Trophoblast cell (in vitro differentiated cells and primary cell): ENCODE results near the gene GRB14.

Experiments
- DNase-seq, 2 donors: peaks; one replicate each; pipeline ENCODE4 v3.0.0-alpha.2; 2016
- H2AFZ ChIP-seq: 2 replicates; pipeline ENCODE4 v1.6.1; 2013; ENCODE audit warnings: low read length, moderate library complexity, mild to moderate bottlenecking; ENCODE audit not compliant: insufficient read depth, poor library complexity
- H2AK5ac ChIP-seq: 2 replicates; pipeline ENCODE4 v1.6.1; 2013; ENCODE audit warnings: mild to moderate bottlenecking, low read length
- H2BK120ac ChIP-seq: 2 replicates; pipeline ENCODE4 v1.6.1; 2013; ENCODE audit warnings: low read length, mild to moderate bottlenecking, moderate library complexity; ENCODE audit not compliant: insufficient read depth, poor library complexity
- H2BK12ac ChIP-seq: 2 replicates; pipeline ENCODE4 v1.6.1; 2013; ENCODE audit warnings: mild to moderate bottlenecking, low read length, moderate library complexity
- H2BK5ac ChIP-seq: 2 replicates; pipeline ENCODE4 v1.6.1; 2013; ENCODE audit warnings: low read length, low read depth, moderate library complexity, mild to moderate bottlenecking; ENCODE audit not compliant: poor library complexity
- H3K14ac ChIP-seq: 2 replicates; pipeline ENCODE4 v1.6.1; 2013; ENCODE audit warnings: mild to moderate bottlenecking, low read length
- H3K18ac ChIP-seq: 2 replicates; pipeline ENCODE4 v1.6.1; 2013; ENCODE audit warnings: mild to moderate bottlenecking, low read length
- H3K23ac ChIP-seq: 2 replicates; pipeline ENCODE4 v1.6.1; 2013; ENCODE audit warnings: low read length
- H3K27ac ChIP-seq: 2 replicates; pipeline ENCODE4 v1.5.1; 2013; ENCODE audit warnings: low read depth, mild to moderate bottlenecking, inconsistent platforms, low read length, moderate library complexity
- H3K27me3 ChIP-seq: 2 replicates; pipeline ENCODE4 v1.6.1; 2013; ENCODE audit warnings: inconsistent platforms, mild to moderate bottlenecking, low read length, moderate library complexity; ENCODE audit not compliant: insufficient read depth
- H3K36me3 ChIP-seq, 2 experiments: 1 replicate in 1 of 2; 2 replicates in 1 of 2; pipeline ENCODE4 v1.6.1; 2013; ENCODE audit warnings: low read length in 2 of 2, mild to moderate bottlenecking in 2 of 2, moderate library complexity in 1 of 2; ENCODE audit not compliant: insufficient read depth in 2 of 2, control insufficient read depth in 1 of 2
- H3K4ac ChIP-seq: 2 replicates; pipeline ENCODE4 v1.6.1; 2013; ENCODE audit warnings: low read depth, mild to moderate bottlenecking, low read length, moderate library complexity
- H3K4me1 ChIP-seq, 2 experiments: 1 replicate in 1 of 2; 2 replicates in 1 of 2; pipeline ENCODE4 v1.6.1; 2013; ENCODE audit warnings: low read length in 2 of 2, mild to moderate bottlenecking in 2 of 2, moderate library complexity in 1 of 2; ENCODE audit not compliant: insufficient read depth in 2 of 2, control insufficient read depth in 1 of 2
- H3K4me2 ChIP-seq: 2 replicates; pipeline ENCODE4 v1.6.1; 2013; ENCODE audit warnings: inconsistent platforms, mild to moderate bottlenecking, low read length, moderate library complexity
- H3K4me3 ChIP-seq: 2 replicates; pipeline ENCODE4 v1.5.1; 2013; ENCODE audit warnings: mild to moderate bottlenecking, low read depth, low read length, inconsistent platforms
- H3K79me1 ChIP-seq: one replicate; pipeline ENCODE4 v1.6.1; 2013; ENCODE audit warnings: low read length
- H3K79me2 ChIP-seq: 2 replicates; pipeline ENCODE4 v1.6.1; 2013; ENCODE audit warnings: low read length, mild to moderate bottlenecking; ENCODE audit not compliant: control insufficient read depth, insufficient read depth, poor library complexity
- H3K9ac ChIP-seq: 2 replicates; pipeline ENCODE4 v1.6.1; 2013; ENCODE audit warnings: mild to moderate bottlenecking, low read length
- H3K9me3 ChIP-seq: 2 replicates; pipeline ENCODE4 v1.6.1; 2013; ENCODE audit warnings: low read depth, mild to moderate bottlenecking, control low read depth, inconsistent platforms, low read length; ENCODE audit not compliant: insufficient read depth
- H4K12ac ChIP-seq: 2 replicates; pipeline ENCODE4 v1.6.1; 2013; ENCODE audit warnings: low read depth, mild to moderate bottlenecking, low read length, moderate library complexity
- H4K8ac ChIP-seq: 2 replicates; pipeline ENCODE4 v1.6.1; 2013; ENCODE audit warnings: low read depth, mild to moderate bottlenecking, low read length, moderate library complexity
- H4K91ac ChIP-seq: one replicate; pipeline ENCODE4 v1.6.1; 2013; ENCODE audit warnings: low read depth, mild to moderate bottlenecking, low read length, moderate library complexity
- WGBS: extraction: QIAGEN DNeasy Blood & Tissue Kit; methylation state at CpG from one replicate; pipeline ENCODE4 v1.1.7; 2013; ENCODE audit warnings: missing lambda C conversion rate; ENCODE audit not compliant: insufficient read length, insufficient coverage; ENCODE audit errors: extremely low coverage; 5-methylcytosine and 5-hydroxymethylcytosine counted together

Gene GRB14

DNA sequence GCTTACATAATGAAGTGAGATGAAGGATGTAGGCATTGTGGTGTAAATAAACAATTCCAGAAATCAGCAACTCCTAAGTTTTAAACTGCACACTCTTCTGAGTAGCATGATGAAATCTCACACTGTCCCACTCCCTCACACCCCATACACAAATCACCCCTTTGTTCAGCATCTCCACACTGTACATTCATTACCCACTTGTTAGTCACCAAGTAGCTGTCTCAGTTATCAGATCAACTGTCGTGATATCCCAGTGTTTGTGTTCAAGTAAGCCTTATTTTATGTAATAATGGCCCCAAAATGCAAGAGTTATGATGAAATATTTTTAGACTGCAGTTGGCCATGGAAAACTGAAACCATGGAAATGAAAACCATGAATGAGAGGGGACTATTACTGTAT, 135.7 kb downstream of the GRB14 start:
- Histone ChIP-seq H3K18ac (no peak overlapping the region), H3K36me3 (no peaks in the 10 kb centered on the region), H3K27me3 (no peaks in the 10 kb centered on the region), H4K12ac (no peak overlapping the region), H3K79me1 (no peaks in the 10 kb centered on the region), H3K4ac (no peak overlapping the region), H3K23ac (no peak overlapping the region), H2BK12ac (no peak overlapping the region), H3K4me1 (no peaks in the 10 kb centered on the region), H3K9ac (no peak overlapping the region), H3K4me3 (no peak overlapping the region), H2AFZ (no peak overlapping the region), H2AK5ac (no peak overlapping the region), H4K8ac (no peak overlapping the region), H3K14ac (no peak overlapping the region), H3K79me2 (no peaks in the 10 kb centered on the region), H3K9me3 (no peaks in the 10 kb centered on the region), H3K27ac (no peak overlapping the region), H3K4me2 (no peak overlapping the region), H2BK5ac (no peak overlapping the region), H2BK120ac (no peak overlapping the region), H4K91ac (no peak overlapping the region)
- DNase-seq, result no peak
- no CpG with 5 or more reads among the region's 1 CpG for WGBS

DNA sequence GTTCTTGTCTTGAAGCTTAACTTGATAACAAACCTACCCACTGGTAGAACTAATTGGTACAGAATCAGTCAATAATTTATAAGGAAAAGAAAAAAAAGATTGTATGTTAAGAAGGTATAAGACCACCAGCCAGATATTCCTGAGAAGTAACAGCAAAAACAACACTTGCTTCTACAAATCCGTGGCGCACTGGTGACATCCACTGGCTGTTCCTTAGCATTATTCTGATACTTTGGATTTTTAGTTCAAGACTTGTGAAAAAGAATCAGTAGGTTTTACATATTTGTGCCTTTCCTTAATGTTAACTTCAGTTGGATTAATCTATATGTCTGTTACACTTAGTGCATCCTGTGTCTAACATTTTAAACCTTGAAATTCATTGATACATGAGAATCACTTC, 141.8 kb downstream of the GRB14 start:
- H3K4ac ChIP-seq, result no peak overlapping the region
- no peak overlapping the region for H3K18ac ChIP-seq
- no peak overlapping the region for H4K12ac ChIP-seq
- H3K79me1 ChIP-seq, result no peaks in the 10 kb centered on the region
- H3K36me3 ChIP-seq, result no peaks in the 10 kb centered on the region
- WGBS, result no CpG with 5 or more reads among the region's 2 CpGs
- H3K4me3 ChIP-seq, result no peak overlapping the region
- no peaks in the 10 kb centered on the region for H3K27me3 ChIP-seq
- no peak overlapping the region for H3K14ac ChIP-seq
- H3K23ac ChIP-seq, result no peak overlapping the region
- H3K79me2 ChIP-seq, result no peaks in the 10 kb centered on the region
- no peak overlapping the region for H4K8ac ChIP-seq
- H2BK120ac ChIP-seq, result no peak overlapping the region
- H2AK5ac ChIP-seq, result no peak overlapping the region
- no peak overlapping the region for H3K9ac ChIP-seq
- H3K4me2 ChIP-seq, result no peak overlapping the region
- no peak overlapping the region for H2AFZ ChIP-seq
- no peak overlapping the region for H2BK12ac ChIP-seq
- peak; percentile 5 to 50 for DNase-seq
- H3K27ac ChIP-seq, result no peak overlapping the region
- H3K9me3 ChIP-seq, result no peaks in the 10 kb centered on the region
- no peak overlapping the region for H2BK5ac ChIP-seq
- no peak overlapping the region for H4K91ac ChIP-seq
- no peaks in the 10 kb centered on the region for H3K4me1 ChIP-seq

- Histone ChIP-seq H2AK5ac (no peak overlapping the region), H3K23ac (no peak overlapping the region), H3K14ac (no peak overlapping the region), H3K79me2 (no peaks in the 10 kb centered on the region), H3K27ac (no peak overlapping the region), H3K27me3 (no peaks in the 10 kb centered on the region), H3K4me3 (no peak overlapping the region), H3K4me2 (no peak overlapping the region), H3K18ac (no peak overlapping the region), H4K8ac (no peak overlapping the region), H2BK5ac (no peak overlapping the region), H2BK120ac (no peak overlapping the region), H3K9ac (no peak overlapping the region), H2AFZ (no peak overlapping the region), H3K36me3 (no peaks in the 10 kb centered on the region), H2BK12ac (no peak overlapping the region), H3K4ac (no peak overlapping the region), H3K79me1 (no peaks in the 10 kb centered on the region), H4K91ac (no peak overlapping the region), H4K12ac (no peak overlapping the region), H3K4me1 (no peaks in the 10 kb centered on the region), H3K9me3 (no peaks in the 10 kb centered on the region)
- DNase-seq, result peak; percentile 2 to 32
- WGBS, result no CpG with 5 or more reads among the region's 2 CpGs
Measured at GRCh38 chr2:164478205-164478604, 143.1 kb downstream of the GRB14 start.

- Histone ChIP-seq H2BK5ac (no peak overlapping the region), H3K14ac (no peak overlapping the region), H3K4me1 (no peaks in the 10 kb centered on the region), H3K36me3 (no peaks in the 10 kb centered on the region), H3K27ac (no peak overlapping the region), H3K4me3 (no peak overlapping the region), H3K27me3 (no peaks in the 10 kb centered on the region), H4K12ac (no peak overlapping the region), H3K18ac (no peak overlapping the region), H3K9ac (no peak overlapping the region), H3K9me3 (no peaks in the 10 kb centered on the region), H2AFZ (no peak overlapping the region), H4K8ac (no peak overlapping the region), H2BK120ac (no peak overlapping the region), H3K79me2 (no peaks in the 10 kb centered on the region), H3K23ac (no peak overlapping the region), H2BK12ac (no peak overlapping the region), H4K91ac (no peak overlapping the region), H3K4ac (no peak overlapping the region), H3K79me1 (no peaks in the 10 kb centered on the region), H2AK5ac (no peak overlapping the region), H3K4me2 (no peak overlapping the region)
- DNase-seq, result no peak
Measured at GRCh38 chr2:164474873-164475272, 146.4 kb downstream of the GRB14 start.
